NCI-H146 (cell line): Measurements from ENCODE around the gene ANAPC2.

ENCODE experiments used
- DNase-seq: peaks from one replicate; lab custom pipeline; 2025; lab: John Stamatoyannopoulos, UW

ANAPC2 gene, protein sequence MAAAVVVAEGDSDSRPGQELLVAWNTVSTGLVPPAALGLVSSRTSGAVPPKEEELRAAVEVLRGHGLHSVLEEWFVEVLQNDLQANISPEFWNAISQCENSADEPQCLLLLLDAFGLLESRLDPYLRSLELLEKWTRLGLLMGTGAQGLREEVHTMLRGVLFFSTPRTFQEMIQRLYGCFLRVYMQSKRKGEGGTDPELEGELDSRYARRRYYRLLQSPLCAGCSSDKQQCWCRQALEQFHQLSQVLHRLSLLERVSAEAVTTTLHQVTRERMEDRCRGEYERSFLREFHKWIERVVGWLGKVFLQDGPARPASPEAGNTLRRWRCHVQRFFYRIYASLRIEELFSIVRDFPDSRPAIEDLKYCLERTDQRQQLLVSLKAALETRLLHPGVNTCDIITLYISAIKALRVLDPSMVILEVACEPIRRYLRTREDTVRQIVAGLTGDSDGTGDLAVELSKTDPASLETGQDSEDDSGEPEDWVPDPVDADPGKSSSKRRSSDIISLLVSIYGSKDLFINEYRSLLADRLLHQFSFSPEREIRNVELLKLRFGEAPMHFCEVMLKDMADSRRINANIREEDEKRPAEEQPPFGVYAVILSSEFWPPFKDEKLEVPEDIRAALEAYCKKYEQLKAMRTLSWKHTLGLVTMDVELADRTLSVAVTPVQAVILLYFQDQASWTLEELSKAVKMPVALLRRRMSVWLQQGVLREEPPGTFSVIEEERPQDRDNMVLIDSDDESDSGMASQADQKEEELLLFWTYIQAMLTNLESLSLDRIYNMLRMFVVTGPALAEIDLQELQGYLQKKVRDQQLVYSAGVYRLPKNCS

DNA sequence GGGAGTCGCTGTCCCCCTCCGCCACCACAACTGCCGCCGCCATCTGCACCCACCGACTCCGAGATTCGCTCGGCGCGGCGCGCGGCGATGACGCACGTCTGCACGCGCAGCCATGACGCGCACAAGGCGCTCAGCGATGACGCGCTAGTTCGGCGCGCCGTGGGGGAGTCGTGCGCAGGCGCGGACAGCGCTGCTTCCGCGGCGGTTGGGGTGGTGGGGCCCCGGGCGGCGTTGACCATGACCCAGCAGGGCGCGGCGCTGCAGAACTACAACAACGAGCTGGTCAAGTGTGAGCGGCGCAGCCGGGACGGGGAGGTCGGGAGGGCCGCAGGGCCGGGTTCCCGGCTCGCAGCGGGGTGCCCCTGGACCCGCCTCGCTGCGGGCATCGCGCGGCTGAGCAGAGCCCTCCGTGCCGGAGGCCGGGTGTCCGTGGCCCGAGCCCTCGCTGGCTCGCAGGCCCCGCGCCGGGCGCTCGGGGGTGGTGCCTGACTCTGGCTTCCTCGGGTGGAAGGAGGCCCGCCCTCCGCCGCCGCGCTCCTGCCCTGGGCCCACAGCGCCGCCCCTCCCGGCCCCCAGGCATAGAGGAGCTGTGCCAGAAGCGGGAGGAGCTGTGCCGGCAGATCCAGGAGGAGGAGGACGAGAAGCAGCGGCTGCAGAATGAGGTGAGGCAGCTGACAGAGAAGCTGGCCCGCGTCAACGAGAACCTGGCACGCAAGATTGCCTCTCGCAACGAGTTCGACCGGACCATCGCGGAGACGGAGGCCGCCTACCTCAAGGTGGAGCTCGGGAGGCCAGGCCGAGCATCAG lies at the start of gene ANAPC2, which contains the start of gene SSNA1:
Gene ANAPC2 (minus strand): TSS at position 71 of the 807 bp plus-strand sequence. CDS start 28 bp downstream, at position 43.
Gene SSNA1 (plus strand): TSS at position 187 of the 807 bp plus-strand sequence. CDS start 51 bp downstream, at position 238.
- DNase-seq, result peak; percentile 86

GRCh38 chr9:137236936-137237421 lies 48.6 kb upstream of the ANAPC2 start:
- peak; percentile 44 for DNase-seq

DNA sequence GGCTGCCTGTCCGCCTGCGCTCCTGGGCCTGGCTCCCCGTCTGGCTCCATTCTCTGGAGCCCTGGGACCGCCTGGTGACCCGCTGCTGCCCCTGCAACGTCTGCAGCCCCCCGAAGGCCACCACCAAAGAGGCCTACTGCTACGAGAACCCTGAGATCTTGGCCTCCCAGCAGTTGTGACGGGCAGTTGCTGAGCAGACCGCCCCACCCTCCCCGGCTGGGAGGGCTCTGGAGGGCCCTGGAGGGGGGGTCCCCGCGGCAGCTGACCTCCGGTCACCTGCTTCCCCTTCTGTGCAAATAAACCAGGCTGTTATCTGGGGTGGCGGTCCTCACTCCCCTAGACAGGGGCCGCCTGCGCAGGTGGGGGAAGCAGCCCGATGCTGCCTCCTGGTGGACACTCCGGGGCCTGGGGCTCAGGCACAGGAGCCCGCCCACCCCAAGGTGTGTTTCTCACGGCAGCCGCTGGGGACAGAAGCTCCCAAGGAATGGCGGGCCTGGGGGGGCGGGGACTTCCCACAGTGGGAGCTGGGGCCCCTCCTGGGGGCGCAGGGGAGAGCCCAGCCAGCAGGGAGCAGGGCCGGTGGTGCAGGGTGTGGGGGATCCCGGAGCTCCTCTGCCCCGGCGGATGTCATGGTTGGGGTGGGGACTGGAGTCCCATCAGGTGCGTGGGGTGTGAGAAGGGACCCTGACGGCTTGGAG lies 48.0 kb upstream of the ANAPC2 start:
- peak; percentile 86 for DNase-seq

- peak; percentile 39 for DNase-seq
Measured at GRCh38 chr9:137235424-137236237, 47.3 kb upstream of the ANAPC2 start.

GRCh38 chr9:137234758-137235423 lies 46.5 kb upstream of the ANAPC2 start:
- no peak for DNase-seq

- DNase-seq, result peak; percentile 42
Measured at GRCh38 chr9:137234055-137234697, 45.8 kb upstream of the ANAPC2 start.

DNA sequence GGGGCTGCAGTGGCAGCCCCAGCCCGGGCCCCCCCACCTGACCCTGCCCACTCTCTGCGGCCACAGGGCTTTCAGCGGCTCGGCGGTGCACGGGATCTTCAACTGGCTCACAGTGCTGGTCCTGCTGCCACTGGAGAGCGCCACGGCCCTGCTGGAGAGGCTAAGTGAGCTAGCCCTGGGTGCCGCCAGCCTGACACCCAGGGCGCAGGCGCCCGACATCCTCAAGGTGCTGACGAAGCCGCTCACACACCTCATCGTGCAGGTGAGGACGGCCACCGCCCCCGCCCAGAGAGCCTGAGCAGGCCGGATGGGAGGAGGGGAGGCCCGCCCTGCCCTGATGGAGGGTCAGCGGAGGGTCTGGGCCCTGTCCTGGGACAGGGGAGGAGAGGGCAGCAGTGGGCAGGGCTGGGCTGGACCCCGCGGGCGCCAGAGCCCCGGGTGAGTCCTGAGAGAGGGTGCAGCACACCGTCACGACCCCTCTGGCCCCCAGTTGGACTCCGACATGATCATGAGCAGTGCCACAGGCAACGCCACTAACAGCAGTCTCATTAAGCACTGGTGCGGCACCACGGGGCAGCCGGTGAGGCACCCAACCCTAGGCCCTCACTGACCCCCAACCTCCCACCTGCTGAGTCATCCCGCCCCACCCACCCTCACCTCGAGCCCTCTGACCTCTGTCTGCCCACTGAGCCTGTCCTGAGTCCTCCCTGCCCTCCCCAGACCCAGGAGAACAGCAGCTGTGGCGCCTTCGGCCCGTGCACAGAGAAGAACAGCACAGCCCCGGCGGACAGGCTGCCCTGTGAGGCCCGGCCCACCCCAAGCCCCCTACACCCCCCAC lies 45.0 kb upstream of the ANAPC2 start:
- no peak for DNase-seq

GRCh38 chr9:137232510-137232909 lies 44.1 kb upstream of the ANAPC2 start:
- no peak for DNase-seq

GRCh38 chr9:137232101-137232500 lies 43.7 kb upstream of the ANAPC2 start:
- no peak for DNase-seq

- DNase-seq, result no peak
Measured at GRCh38 chr9:137231372-137232039, 43.1 kb upstream of the ANAPC2 start.

DNA sequence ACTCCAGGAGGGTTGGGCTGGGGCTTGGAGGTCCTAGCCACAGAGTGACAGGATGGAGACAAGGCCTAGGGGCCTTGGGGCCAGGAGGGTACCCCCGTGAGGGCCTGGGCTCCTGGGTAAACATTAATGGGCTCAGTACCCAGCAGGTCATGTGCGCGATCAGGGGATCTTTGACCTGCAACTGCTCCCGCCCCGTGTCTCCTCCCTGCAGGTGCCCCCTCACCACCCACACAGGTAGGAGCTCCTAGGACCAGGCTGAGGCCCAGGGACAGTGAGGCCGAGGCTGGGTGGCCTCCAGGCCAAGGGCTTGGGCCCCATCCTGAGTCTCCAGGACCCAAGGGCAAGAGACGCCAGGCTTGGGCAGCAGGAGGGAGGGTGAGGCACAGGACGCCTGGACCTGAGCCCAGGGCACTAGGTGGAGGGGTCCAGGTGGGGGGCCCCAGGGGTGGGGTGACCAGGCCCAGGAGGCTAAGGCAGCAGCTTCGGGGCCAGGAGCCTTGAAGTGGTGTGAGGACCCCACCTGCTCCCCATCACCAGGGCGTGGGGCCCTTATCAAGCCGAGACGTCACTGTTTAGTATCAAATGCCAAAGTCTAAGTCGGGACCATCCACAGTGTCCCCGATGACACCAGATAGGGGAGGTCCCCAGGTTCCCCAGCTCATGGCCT lies 42.5 kb upstream of the ANAPC2 start, which contains the start of gene SLC34A3:
Gene SLC34A3 (plus strand): TSS at position 197 of the 667 bp plus-strand sequence. CDS start 802 bp downstream, outside the sequence.
- no peak for DNase-seq

GRCh38 chr9:137229903-137230704 lies 41.7 kb upstream of the ANAPC2 start:
- no peak for DNase-seq

DNA sequence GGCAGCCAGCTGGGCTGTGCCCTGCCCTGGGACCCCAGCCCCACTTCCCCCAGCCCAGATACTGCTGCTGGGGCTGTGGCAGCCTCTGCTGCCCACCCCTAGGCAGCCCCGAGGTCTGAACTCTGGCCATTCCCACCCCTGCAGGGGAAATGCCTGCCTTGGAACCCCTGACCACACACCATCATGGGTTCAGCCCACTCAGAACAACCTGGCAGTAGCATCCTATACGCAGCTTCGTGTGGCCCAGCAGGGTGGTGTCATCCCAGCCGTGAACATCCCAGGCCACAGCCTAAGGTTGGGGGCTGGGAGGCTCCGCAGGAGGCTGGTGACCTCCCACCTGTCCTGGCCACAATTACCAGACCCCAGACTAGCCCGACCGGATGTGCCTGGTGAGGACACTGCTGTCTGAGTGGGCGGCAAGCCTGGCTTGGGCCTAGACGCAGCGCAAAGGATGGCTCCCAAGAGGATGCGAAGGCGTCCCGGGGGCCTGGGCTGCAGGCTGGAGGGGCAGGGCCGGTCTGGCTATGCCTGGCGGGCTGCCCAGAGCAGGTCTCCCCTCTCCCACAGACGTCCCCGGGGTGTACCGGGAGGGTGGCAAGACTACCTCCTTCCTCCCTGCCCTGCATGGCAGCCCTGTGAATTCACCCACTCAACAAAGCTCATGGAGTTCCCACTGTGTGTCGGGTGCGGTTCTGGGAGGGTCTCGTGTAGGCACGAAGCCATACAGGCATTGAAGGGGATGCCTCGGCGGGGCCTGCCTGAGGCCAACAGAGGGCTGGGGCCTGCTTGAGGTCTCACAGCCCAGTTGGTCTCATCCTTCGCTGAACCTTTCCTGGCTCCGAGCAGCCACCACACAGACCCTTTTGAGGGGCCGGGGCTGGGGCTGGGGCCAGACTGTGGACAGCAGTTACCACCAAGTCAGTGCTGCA lies 40.9 kb upstream of the ANAPC2 start:
- no peak for DNase-seq

DNA sequence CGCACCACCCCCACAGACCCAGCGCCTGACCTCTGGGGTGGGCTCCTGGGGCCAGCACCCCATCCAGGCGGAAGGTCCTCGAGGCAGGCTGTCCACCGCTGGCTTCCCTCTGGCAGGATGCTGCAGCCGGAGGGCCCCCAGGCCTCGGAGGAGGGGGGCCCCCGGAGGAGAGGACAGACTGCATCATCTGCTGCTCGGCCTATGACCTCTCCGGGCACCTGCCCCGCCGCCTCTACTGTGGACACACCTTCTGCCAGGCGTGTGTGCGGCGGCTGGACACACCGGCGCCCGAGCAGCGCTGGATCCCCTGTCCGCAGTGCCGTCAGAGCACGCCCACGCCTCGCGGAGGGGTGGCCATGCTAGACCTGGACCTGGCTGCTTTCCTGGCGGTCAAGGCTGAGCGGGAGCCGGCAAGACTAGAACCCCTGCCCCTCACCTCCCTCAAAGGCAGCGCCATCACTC lies 40.2 kb upstream of the ANAPC2 start:
- DNase-seq, result peak; percentile 46
